ENCODE data around the gene EPHA7.

Gene EPHA7

GRCh38 chr6:93248631-93249030 is 170.7 kb downstream of the EPHA7 start:
- no peak for DNase-seq (ENCODE audit: low read depth, low spot score)

GRCh38 chr6:93243231-93243778 is 176.1 kb downstream of the EPHA7 start:
- DNase-seq (ENCODE audit: low read depth, low spot score): no peak

DNA sequence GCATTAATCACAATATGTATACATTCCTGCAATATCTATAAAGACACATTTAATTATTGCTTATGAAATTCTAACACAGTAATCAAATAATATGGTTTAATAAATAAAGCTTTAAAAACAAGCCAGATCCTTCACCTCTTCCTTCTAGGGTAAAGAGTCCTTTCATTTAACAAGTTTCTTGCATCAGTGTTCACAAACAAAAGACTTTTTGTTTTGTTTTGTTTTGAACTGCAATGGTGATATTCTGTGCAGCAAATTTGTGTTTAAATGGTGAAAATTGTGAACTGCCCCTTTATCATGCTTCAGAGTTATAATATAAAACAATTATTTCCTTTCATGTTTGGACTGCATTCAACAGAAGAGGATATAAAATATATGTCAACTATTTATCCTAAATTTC is 177.3 kb downstream of the EPHA7 start:
- DNase-seq (ENCODE audit: low read depth, low spot score): no peak

DNA sequence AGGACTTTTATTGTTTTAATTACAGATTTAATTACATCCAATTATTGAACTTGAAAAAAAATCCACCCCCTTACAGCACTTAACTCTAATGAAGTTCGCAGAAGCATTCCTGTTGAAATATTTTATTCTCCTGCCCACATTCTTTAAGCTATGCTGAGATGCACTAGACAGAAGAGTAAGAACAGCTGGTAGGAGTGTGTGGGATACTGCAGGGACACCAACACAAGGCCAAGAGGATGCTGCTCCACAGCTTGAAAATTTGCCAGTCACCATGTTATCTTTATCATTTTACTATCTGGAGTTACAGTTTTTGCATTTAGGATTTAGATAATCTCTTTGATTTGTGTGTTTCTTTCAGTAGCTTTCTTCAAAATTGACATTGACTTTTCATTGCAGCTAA is 180.7 kb downstream of the EPHA7 start:
- DNase-seq (ENCODE audit: low read depth, low spot score): no peak

DNA sequence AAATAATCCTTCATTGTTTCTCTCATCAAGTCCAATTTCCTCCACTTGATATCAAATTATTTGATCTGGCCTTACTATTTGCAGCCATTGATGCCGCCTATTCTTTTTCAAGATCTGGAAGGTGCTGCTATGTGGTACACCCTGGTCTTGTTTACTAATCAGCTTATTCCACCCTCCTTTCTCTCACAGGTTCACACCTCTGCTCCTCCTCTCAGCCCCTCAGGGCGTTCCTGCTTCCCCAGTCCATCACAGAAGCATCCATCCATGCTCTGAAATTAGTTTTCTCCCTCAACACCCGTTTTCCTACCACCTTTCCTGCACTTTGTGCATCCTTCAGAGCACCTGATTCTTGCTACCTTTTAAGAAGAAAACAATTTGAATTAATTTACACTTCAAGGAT is 183.6 kb downstream of the EPHA7 start:
- no peak for DNase-seq (ENCODE audit: low read depth, low spot score)

DNA sequence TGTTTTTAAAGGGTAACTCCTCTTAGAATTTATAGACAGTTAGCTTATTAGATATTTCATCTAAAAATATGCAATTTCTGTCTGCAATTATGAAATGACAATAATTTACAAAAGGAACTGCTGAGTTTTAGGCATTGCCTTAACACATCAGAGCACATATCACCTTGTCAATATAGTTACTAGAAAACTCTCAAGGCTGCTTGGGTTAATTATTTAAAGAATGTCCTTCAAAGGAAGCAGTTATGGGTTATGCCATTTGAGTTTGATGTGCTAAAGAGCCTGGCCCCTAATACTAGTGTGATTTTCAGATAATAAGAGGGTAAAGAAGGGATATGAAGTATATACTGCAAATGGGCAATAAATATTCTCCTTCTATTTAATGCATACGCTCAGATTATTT is 192.5 kb downstream of the EPHA7 start:
- DNase-seq (ENCODE audit: low read depth, low spot score): no peak

- DNase-seq (ENCODE audit: low read depth, low spot score): no peak
These were observed 197.1 kb downstream of the EPHA7 start for GRCh38 chr6:93222071-93222851.

- no peak for DNase-seq (ENCODE audit: low read depth, low spot score)
These were observed 199.9 kb downstream of the EPHA7 start for GRCh38 chr6:93219447-93219846.

DNA sequence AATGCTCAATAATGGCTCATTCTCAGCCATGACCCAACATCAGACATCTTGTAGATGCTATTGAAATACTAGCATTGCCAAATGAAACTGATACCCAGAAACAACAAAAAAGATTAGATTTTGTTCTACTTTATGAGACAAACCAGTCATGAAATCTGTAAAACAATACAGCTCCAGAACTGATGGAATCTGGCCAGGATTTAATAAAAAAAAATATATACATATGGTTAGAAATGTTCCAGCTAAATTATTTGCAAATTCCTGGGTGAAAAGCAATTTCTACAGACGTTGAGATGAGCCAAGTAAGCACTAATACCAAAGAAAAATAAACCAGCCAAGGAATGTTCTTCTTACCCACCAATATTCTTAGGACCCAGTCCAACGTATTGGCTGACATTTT is 201.3 kb downstream of the EPHA7 start:
- DNase-seq (ENCODE audit: low read depth, low spot score): no peak

- no peak for DNase-seq (ENCODE audit: low read depth, low spot score)
These were observed 206.3 kb downstream of the EPHA7 start for GRCh38 chr6:93213028-93213427.

DNA sequence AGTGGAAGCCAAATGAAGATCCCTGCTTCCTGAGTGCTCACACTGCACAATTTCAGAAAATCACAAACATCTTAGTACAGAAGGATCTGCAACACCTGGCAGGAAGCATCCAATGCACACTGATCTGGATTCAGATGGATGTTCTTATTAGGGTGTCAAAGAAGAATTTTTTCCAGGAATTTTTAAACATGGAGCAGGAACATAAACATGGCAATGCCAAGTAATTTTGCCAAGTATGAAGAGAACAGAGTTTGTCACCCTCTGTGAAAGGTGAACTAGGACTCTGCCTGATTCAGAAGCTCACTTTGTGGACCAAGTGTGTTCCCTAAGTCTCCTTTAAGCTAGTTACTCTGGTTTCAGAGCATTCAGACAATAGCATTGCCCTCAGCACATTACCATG is 208.5 kb downstream of the EPHA7 start:
- DNase-seq (ENCODE audit: low read depth, low spot score): no peak

GRCh38 chr6:93209358-93209757 is 210.0 kb downstream of the EPHA7 start:
- no peak for DNase-seq (ENCODE audit: low read depth, low spot score)

DNA sequence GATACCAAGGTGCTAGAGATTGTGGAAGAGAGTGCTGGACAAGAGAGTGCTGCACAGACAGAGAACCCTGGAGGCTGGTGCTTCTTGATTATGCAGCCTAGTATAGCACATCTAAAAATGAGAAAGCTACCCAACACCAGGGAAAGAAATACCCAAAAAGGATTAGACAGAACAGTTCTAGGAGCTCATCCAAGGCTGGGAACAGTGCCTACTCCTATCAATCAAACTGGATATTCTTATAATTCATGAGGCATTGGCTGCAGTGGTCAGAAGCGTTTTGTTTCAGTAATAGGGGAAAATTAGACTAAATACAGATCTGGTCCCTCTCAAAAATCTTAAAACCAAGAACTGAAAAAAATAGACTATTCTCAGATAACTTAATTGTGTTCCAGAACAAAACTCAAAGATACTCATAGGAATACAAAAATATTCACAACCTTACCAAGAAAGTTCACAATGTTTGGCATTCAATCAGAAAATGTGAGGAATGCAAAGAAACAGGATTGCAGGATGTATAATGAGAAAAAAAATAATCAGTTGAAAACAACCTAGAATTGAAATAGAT is 222.9 kb downstream of the EPHA7 start:
- DNase-seq (ENCODE audit: low read depth, low spot score): peak; percentile 58

GRCh38 chr6:93194480-93194879 is 224.9 kb downstream of the EPHA7 start:
- DNase-seq (ENCODE audit: low read depth, low spot score): no peak

DNA sequence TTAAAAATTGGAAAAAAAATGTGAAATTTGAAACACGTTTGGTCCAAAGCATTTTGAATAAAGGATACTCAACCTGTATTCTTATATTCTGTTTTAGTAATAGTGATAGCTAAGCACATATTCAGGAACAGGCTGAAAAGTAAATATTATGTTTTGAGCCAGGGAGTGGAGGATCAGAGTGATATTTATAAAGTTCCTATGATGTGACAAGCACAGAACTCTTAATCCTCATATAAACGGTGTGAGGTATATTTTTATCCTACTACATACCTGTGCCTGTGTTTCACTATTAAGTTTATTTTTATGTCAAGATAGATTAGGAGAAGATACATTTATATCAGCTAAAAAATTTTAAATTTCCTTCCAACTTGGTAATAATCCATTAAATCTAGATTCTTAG is 225.5 kb downstream of the EPHA7 start:
- no peak for DNase-seq (ENCODE audit: low read depth, low spot score)

Data from astrocyte of the hippocampus (primary cell).